NOMO-1 treated with DMSO at 0.1 percent for 48 hours (cell line): ENCODE results near the gene TPRN.

Experiments
- DNase-seq: peaks from one replicate; lab custom pipeline; 2025; ENCODE audit not compliant: unreplicated experiment; lab: John Stamatoyannopoulos, UW

TPRN gene

DNA sequence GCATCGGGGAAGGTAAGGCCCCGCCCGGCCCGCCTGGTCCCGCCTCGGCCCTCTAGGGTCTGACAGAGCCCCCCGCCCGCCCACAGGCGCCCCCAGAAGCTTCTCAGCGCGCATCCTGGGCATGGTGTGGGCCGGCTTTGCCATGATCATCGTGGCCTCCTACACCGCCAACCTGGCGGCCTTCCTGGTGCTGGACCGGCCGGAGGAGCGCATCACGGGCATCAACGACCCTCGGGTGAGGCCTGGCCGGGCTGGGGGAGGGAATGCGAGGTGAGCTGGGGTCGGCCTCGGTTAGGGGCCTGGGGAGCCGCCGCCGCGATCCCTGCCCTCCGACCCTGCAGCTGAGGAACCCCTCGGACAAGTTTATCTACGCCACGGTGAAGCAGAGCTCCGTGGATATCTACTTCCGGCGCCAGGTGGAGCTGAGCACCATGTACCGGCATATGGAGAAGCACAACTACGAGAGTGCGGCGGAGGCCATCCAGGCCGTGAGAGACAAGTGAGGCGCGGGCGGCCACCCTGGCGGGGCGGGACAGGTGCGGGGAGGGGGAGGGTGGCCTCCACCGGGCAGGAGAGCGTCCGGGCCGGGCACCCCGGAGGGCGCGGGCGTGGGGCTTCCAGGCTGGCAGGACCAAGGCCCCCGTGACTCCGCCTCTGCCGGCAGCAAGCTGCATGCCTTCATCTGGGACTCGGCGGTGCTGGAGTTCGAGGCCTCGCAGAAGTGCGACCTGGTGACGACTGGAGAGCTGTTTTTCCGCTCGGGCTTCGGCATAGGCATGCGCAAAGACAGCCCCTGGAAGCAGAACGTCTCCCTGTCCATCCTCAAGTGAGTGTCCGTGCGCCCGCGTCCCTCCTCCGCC, 37.8 kb downstream of the TPRN start:
- DNase-seq, result no peak

DNA sequence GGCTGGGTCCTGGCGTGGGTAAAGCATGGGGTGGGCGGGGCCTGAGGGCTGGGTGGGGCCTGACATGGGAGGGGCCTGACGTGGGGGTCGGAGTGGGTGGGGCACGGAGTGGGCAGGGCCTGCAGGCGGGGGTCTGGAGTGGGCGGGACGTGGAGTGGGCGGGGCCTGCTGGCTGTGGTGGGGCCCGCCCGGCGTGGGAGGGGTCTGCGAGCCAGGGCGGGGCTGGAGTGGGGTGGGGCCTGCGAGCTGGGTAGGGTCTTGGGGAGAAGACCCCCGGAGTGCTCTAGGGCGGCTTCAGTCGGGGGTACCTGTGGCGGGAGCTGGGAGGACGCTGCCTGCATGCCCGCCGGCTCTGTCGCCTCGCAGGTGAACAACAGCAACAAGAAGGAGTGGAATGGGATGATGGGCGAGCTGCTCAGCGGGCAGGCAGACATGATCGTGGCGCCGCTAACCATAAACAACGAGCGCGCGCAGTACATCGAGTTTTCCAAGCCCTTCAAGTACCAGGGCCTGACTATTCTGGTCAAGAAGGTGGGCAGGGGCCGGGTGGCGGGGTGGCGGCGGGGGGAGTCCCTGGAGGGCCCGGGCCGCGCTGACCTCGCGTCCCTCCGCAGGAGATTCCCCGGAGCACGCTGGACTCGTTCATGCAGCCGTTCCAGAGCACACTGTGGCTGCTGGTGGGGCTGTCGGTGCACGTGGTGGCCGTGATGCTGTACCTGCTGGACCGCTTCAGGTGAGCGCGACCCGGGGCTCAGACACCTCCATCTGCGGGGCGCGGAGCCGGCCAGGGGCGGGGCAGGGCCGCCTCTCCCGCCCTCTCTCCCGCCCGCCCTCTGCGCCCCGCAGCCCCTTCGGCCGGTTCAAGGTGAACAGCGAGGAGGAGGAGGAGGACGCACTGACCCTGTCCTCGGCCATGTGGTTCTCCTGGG, 38.7 kb downstream of the TPRN start:
- no peak for DNase-seq

DNA sequence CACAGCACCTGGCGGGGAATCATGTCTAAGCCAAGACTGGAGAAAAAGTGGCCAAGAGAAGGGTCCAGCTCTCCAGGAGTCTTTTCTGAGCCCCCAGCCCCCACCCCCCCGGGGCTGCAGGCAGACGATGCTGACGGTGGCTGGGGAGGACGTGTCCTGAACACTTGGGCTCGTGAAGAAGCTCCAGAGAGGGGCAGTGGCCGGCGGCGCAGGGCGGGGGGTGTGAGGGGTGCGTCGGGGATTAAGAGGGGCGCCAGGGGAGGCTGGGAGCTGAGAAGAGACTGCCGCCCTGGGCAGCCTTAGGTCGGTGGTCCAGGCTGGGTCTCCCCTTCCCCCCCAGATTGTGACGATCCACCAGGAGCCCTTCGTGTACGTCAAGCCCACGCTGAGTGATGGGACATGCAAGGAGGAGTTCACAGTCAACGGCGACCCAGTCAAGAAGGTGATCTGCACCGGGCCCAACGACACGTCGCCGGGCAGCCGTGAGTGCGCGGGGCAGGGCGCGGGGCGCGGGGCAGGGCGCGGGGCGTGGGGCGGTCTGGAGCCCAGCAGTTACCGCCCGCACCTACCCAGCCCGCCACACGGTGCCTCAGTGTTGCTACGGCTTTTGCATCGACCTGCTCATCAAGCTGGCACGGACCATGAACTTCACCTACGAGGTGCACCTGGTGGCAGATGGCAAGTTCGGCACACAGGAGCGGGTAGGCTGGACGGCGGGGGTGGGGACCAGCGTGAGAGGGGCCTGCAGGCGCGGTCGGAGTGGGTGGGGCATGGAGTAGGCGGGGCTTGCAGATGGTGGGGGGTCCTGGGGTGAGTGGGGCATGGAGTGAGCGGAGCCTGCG, 39.6 kb downstream of the TPRN start:
- DNase-seq, result no peak

DNA sequence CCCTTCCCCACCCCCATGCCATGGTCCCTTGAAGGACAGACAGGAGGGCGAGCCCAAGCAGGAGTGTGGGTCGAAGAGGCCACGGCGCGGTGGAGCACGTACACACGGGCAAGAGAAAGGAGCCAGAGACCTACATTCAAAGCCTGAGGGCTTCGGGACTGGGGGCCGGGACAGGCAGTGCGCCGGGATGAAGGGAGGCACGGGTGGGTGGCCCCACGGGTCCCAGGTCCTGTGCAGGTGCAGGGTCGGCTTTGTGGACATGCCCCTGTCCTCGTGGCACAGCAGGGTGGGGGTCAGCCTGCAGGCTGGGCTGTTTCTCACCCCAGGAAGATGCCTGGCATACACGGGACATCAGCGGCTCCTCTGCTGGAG, 40.5 kb downstream of the TPRN start:
- DNase-seq, result no peak

DNA sequence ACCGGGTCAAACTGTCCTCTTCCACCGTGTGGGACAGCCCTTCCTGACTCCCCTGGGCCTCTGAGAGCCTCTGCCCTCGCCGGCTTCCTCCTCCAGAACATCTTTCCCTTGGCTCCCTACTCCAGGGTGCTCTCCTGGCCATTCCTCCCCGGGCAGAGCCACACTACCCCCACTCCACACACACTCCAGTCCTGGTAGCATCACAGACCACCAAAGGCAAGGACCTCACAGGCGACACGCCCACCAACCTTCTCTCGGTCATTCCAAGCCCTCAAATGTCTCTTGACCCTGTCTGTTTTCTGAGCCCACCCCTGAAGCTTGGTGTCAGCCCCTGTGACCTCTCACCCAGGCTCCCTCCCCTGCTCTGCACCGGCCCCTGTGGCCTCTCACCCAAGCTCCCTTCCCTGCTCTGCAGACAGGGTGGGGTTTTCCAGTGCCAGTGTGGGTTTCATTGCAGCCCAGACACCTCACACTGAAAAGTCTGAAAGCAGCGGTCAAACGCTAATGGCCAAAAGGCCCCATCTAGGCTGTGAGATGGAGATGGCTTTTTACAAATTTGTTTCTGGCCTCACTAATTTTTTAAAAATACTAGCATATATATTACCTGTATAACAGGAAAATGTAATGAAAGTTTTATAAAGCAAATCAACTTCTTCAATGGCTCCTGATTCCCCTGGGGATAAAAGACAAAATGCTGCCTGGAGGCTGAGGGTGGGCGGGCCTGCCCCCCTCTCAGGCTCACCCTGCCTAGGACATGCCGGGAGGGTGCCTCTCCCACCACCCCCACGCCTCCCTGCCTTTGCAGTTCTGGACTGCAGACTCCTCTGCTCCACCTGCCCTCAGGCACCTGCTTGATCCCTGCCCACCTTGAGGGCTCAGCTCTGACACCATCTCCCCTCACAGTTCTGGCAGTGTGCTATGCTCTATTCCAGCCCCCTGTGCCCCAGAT, 41.2 kb downstream of the TPRN start:
- no peak for DNase-seq

DNA sequence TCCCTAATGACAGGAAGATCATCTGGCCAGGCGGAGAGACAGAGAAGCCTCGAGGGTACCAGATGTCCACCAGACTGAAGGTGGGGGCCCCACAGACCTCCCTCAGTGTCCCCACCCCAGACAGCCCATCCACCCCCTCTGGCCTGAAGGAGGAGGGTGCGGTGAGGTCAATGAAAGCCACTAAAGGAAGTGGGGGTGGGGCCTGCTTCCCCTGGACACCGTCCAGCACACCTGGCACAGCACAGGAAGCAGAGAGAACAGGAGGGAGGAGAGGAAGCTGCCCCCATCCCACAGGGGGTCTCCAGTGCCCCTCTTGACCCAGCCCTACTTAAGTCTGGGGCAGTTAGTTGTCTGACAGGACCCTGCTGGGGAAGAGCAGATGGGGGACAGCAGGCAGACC, 41.9 kb downstream of the TPRN start:
- DNase-seq, result no peak

DNA sequence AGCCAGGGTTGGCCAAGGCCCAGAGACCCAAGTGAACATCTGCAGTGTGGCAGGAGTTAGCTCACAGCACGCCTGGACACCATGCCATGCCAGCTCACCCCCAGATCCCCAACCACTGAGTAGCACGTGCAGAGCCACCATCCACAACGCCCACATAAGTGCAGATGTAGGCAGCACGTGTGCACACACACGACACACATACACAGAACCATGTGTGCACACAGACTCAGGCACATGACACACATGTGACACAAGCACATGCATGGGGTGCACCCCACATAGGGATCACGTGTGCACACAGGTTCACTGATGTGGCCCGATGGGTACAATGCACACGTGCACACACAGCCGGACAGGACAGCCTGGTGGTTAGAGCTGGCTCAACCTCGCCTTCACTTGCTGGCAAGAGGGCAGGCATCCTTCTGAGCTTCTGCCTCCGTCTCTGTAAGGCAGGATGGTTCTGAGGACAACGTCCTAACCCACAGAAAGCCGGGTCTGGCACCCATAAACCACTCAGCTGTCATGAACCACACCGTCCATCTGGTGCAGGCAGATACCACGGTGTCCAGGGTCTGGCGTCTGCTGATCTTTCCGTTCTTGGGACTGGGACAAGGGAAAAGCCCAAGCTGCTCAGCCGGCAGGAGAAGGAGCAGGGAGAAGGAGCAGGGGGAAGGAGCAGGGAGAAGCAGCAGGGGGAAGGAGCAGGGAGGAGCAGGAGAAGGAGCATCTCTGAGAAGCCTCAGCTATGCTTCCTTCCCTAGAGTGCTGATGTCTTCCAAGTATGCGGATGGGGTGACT, 42.7 kb downstream of the TPRN start:
- DNase-seq, result no peak

DNA sequence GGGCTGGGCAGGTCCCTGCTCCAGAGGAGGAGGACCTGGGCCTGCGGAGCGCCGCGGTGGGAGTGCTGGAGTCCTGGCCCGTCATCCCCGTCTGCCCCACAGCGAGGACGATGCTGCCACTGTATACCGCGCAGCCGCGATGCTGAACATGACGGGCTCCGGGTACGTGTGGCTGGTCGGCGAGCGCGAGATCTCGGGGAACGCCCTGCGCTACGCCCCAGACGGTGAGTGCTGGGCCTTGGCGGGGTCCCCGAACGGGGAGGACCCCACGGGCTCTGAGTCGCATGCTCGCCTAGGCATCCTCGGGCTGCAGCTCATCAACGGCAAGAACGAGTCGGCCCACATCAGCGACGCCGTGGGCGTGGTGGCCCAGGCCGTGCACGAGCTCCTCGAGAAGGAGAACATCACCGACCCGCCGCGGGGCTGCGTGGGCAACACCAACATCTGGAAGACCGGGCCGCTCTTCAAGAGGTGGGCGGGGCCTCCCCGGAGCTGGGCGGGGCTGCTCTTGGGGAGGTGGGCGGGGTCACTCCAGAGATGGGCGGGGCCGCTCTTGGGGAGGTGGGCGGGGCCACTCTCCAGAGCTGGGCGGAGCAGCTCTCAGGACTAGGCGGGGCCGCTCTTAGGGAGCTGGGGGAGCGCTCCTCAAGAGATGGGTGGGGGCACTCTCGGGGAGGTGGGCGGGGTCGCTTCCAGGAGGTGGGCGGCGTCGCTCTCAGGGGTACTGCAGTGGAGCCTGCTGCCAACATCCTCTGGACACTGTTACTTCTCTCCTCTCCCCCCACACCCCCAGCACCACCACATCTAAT, 43.8 kb downstream of the TPRN start:
- DNase-seq, result no peak

DNA sequence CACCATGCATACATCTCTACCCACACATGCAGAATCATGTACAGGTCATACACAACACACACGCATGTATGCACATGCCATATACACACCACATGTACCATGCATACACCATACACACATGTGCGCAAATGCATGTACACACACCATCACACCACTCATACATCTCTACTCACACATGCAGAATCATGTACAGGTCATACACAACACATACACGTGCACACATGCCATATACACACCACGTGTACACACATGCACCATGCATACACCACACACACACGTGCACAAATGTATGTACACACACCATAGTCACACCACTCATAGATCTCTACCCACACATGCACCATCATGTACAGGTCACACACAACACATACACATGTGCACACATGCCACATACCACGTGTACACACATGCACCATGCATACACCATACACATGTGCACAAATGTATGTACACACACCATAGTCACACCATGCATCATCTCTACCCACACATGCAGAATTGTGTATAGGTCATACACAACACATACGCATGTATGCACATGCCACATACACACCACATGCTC, 47.6 kb downstream of the TPRN start:
- no peak for DNase-seq

DNA sequence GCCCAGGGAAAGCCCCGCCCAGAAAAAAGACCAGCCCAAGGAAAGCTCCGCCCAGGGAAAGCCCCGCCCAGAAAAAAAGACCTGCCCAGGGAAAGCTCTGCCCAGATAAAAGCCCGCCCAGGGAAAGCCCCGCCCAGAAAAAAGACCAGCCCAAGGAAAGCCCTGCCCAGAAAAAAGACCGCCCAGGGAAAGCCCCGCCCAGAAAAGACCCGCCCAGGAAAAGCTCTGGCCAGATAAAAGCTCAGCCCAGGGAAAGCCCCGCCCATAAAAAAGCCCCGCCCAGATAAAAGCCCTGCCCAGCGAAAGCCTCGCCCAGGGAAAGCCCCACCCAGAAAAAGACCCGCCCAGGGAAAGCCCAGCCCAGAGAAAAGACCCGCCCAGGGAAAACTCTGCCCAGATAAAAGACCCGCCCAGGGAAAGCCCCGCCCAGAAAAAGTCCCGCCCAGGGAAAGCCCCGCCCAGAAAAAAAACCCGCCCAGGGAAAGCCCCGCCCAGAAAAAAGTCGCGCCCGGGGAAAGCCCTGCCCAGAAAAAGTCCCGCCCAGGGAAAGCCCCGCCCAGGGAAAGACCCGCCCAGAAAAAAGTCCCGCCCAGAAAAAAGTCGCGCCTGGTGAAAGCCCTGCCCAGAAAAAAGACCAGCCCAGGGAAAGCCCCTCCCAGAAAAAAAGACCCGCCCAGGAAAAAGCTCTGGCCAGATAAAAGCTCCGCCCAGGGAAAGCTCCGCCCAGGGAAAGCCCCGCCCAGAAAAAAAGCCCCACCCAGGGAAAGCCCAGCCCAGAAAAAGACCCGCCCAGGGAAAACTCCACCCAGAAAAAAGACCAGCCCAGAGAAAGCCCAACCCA, 49.7 kb downstream of the TPRN start:
- peak; percentile 49 for DNase-seq

DNA sequence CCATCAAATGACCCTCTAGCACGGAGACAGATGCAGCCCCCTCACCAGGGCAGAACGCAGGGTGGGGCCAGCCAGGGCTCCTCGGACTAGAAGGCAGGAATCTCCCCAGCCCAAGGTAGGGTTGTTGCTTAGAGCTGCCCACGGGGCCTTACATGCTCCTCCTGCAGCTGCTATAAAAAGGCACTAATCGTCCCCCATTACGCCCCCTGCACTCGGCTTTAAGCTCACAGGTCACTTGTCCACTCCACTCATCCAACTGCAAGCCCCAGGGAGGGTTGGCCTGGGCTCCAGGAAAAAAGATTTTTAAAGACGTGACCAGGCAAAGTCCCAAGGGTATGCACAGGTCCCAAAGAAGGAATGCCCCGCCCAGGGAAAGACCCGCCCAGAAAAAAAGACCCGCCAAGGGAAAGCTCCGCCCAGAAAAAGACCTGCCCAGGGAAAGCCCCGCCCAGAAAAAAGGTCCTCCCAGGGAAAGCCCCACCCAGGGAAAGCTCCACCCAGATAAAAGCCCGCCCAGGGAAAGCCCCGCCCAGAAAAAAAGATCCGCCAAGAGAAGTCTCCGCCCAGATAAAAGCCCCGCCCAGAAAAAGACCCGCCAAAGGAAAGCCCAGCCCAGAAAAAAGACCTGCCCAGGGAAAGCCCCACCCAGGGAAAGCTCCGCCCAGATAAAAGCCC, 50.5 kb downstream of the TPRN start:
- no peak for DNase-seq

DNA sequence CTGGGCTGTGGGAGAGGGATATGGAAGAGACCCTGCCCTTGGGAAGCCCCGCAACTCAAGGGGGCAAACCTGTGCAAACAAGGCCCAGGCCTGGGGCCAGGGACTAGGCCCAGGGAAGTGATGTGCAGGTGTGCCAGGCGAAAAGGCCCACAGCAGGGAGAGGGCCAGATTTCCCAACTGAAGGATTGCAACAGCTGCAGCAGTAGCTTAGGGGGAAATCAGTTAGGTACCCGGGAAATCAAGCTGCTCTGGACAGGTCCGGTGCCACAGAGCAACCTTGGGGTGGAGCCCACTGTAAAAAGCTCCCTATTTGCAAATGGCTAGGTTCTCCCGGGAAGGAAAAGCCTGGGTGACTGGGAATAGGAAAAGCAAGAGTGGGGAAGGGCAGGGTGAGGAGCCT, 51.2 kb downstream of the TPRN start:
- no peak for DNase-seq

DNA sequence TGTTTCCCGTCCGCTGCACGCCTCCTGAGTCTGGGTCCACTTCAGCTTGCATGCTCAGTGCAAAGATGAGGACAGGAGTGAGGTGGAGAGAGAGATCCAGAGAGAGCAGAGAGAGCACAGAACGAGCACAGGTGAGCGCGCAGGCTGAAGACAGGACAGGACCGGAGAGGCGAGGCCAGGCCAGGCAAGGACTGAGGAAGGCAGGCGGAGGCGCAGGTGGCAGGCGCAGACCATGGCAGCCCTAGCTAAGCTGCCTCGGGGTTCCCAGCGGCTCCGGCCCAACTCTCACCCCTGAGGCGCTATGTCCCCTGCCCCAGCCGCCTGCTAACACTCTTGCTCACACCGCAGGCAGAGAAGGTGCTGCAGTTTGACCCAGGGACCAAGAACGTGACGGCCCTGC, 51.9 kb downstream of the TPRN start:
- no peak for DNase-seq

DNA sequence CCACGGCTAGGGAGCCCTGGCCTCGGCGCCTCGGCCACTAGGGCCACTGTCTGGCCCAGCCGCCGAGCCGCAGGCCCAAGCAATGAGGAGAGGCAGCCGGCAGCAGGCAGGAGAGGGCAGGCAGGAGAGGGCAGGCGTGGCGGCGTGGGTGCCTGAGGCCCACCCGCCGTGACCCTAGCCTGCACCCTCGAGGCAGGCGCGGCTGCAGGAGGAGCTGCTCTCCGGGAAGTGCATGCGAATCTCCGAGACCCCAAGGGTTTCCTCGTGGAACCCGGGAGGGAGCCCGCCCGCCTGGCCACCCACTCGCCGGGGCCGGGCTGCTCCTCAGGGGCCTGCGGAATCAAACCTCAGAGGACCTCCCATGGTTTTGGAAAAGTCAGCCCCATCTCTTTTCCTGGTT, 52.3 kb downstream of the TPRN start:
- DNase-seq, result no peak

DNA sequence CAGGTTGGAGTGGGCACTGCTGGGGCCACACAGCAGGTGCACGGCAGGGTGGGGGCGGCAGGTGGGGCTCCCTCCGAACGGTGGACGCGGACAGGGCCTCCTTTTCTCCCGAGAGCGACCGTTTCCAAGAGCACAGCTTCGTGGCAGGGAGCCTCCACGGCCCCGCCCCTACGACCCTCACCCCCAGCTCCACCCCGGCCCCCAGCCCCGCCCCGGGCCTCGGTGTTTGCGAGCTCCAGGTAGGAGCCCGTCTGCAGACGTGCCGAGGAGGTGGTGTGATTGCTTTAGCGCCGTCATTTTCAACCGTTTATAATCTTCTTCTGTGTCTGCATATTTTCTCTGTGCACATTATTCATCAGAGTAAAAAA, 52.8 kb downstream of the TPRN start:
- no peak for DNase-seq

DNA sequence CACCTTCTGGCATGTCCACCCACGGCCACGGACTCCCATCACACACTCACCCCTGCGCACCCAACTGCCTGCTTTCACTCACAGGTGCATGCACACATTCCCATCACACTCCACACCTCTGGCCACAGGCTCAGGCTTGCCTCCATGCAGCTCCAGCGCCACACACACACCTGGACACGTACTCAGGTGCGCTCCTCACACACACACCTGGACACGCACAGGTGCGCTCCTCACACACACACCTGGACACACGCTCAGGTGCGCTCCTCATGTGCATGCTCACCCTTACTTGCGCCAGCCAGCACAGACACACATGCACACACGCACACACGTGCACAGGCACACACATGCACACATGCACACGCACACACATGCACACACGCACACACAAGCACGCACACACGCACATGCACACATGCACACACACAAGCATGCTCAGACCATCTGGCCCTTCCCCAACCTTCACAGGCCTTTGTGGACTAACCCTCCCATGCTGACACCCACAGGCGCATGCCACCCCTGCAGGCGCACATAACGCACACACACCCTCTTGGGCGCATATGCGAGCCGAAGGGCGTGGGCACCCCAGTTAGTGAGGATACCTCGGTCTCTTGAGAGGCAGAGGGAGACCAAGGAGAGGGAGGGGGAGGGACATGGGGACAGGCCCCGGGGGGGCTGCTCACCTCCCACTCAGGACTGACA, 53.3 kb downstream of the TPRN start:
- no peak for DNase-seq
